HepG2 (cell line): ENCODE results near the gene EMC9. TPM values are rescaled to one million over a fixed set of nuclear protein-coding genes. Genes with fewer than 3 reads are reported as not detected.

Source experiments
- ATAC-seq: fragments of 200-7000 bp; cut with Tn5 transposase; 3 replicates; pipeline ENCODE4 v1.9.1; 2020; ENCODE audit warnings: mild to moderate bottlenecking, moderate library complexity
- BruUV-seq: library from RNA; stranded (reverse); fragments of 400-500 nt; replicated peaks from 2 replicates; lab custom pipeline; 2021; lab: Mats Ljungman, UMichigan
- CTCF ChIA-PET: fragments of 300-600 bp; formaldehyde crosslinking; extraction: SDS; loops from one replicate; lab custom pipeline; 2021; ENCODE audit warnings: low total read pairs, inconsistent platforms, low intra/inter-chr PET ratio; lab: Yijun Ruan, JAX
- POLR2A ChIA-PET: fragments of 350-600 bp; sonication (Branson Sonifier 250); formaldehyde crosslinking; loops from one replicate; lab custom pipeline; 2020; ENCODE audit warnings: antibody characterized with exemption, inconsistent platforms; lab: Yijun Ruan, JAX
- DNase-seq: peaks from one replicate; pipeline ENCODE4 v3.0.0-alpha.2; 2015; ENCODE audit warnings: low spot score
- FAIRE-seq: peaks from 3 replicates; lab custom pipeline; 2011; peaks lifted over from hg19 to GRCh38; lab: Jason Lieb, UNC
- H2AFZ ChIP-seq: one replicate; pipeline ENCODE4 v1.6.1; 2011; ENCODE audit warnings: low read length, inconsistent platforms
- H3K27ac ChIP-seq: fragments of 300-600 bp; 3 replicates; pipeline ENCODE4 v1.8.0; 2011; ENCODE audit warnings: mixed run types, mild to moderate bottlenecking, mixed read lengths, low read length, inconsistent platforms; ENCODE audit not compliant: insufficient read depth; ENCODE audit errors: extremely low read length
- H3K27me3 ChIP-seq, 2 experiments: fragments of 200-600 bp in 1 of 2; 2 replicates in 1 of 2; 3 replicates in 1 of 2; pipeline versions ENCODE4 v1.6.0 to v1.8.0; 2011; ENCODE audit warnings: low read length in 2 of 2, mild to moderate bottlenecking in 2 of 2, moderate library complexity in 2 of 2, inconsistent platforms in 1 of 2; ENCODE audit not compliant: insufficient read depth in 2 of 2, control insufficient read depth in 1 of 2
- H3K36me3 ChIP-seq, 2 experiments: fragments of 200-600 bp in 1 of 2; replicated peaks in 1 of 2; 2 replicates in 1 of 2; 3 replicates in 1 of 2; pipeline versions ENCODE4 v1.5.1 to v1.8.0; 2011; ENCODE audit warnings: low read length in 2 of 2, inconsistent platforms in 1 of 2; ENCODE audit not compliant: insufficient read depth in 2 of 2, control insufficient read depth in 1 of 2
- H3K4me1 ChIP-seq: 2 replicates; pipeline ENCODE4 v1.5.1; 2012; ENCODE audit warnings: low read length, inconsistent platforms; ENCODE audit not compliant: insufficient read depth
- H3K4me2 ChIP-seq: 2 replicates; pipeline ENCODE4 v1.6.0; 2011; ENCODE audit warnings: low read depth, low read length, inconsistent platforms
- H3K4me3 ChIP-seq, 3 experiments: fragments of 200-600 bp in 1 of 3; sonication (generic), shearing (Covaris generic) in 1 of 3; replicated peaks in 1 of 3; 2 replicates each; pipeline ENCODE4 v1.5.1; 2011 to 2016; ENCODE audit warnings: low read length in 3 of 3, inconsistent platforms in 2 of 3, low read depth in 2 of 3, mild to moderate bottlenecking in 2 of 3, control low read depth in 1 of 3, mixed read lengths in 1 of 3; ENCODE audit not compliant: insufficient read depth in 1 of 3
- H3K79me2 ChIP-seq: one replicate; pipeline ENCODE4 v1.6.1; 2011; ENCODE audit warnings: low read length, inconsistent platforms; ENCODE audit not compliant: insufficient read depth
- H3K9ac ChIP-seq: 2 replicates; pipeline ENCODE4 v1.6.0; 2011; ENCODE audit warnings: mild to moderate bottlenecking, low read depth, low read length, inconsistent platforms; ENCODE audit not compliant: insufficient read depth
- H3K9me3 ChIP-seq: 2 replicates; pipeline ENCODE4 v1.5.1; 2012; ENCODE audit warnings: mild to moderate bottlenecking, low read length
- H4K20me1 ChIP-seq: 2 replicates; pipeline ENCODE4 v1.6.0; 2011; ENCODE audit warnings: inconsistent platforms, mild to moderate bottlenecking, low read length, moderate library complexity; ENCODE audit not compliant: insufficient read depth
- AGO1 ChIP-seq: fragments of 200-400 bp; formaldehyde crosslinking; IDR thresholded peaks from 2 replicates; pipeline ENCODE4 v1.6.1; 2017; ENCODE audit warnings: mild to moderate bottlenecking, low read depth, low read length, moderate library complexity; ENCODE audit not compliant: poor library complexity, severe bottlenecking
- AGO2 ChIP-seq: fragments of 200-400 bp; formaldehyde crosslinking; optimal IDR thresholded peaks from 2 replicates; pipeline ENCODE3; 2017; ENCODE audit warnings: mild to moderate bottlenecking, low read depth, low read length, moderate library complexity
- DNMT1 ChIP-seq: sonication (generic); formaldehyde crosslinking; IDR thresholded peaks from 2 replicates; pipeline ENCODE4 v1.5.1; 2020; ENCODE audit warnings: mild to moderate bottlenecking, missing genetic modification reagents
- HCFC1 ChIP-seq: fragments of 150-350 bp; IDR thresholded peaks from 2 replicates; pipeline ENCODE4 v1.6.1; 2014; ENCODE audit warnings: low read depth, low read length
- HIVEP1 ChIP-seq: sonication (generic); formaldehyde crosslinking; IDR thresholded peaks from 2 replicates; pipeline ENCODE4 v1.4.0; 2020; ENCODE audit warnings: mild to moderate bottlenecking, missing genetic modification reagents
- KDM5B ChIP-seq: sonication (generic); formaldehyde crosslinking; IDR thresholded peaks from 2 replicates; pipeline ENCODE4 v1.4.0; 2020; ENCODE audit warnings: missing genetic modification reagents, mild to moderate bottlenecking, borderline replicate concordance
- MXD1 ChIP-seq: sonication (generic); formaldehyde crosslinking; IDR thresholded peaks from 2 replicates; pipeline ENCODE4 v1.4.0; 2020; ENCODE audit warnings: mild to moderate bottlenecking, missing genetic modification reagents
- MYC ChIP-seq: sonication (generic); formaldehyde crosslinking; IDR thresholded peaks from 2 replicates; pipeline ENCODE4 v1.9.0; 2021; ENCODE audit warnings: missing genetic modification reagents, borderline replicate concordance
- NFYC ChIP-seq: IDR thresholded peaks from 2 replicates; pipeline ENCODE4 v1.6.1; 2016; ENCODE audit warnings: missing genetic modification reagents, missing compliant biosample characterization
- PCBP1 ChIP-seq: fragments of 200-400 bp; formaldehyde crosslinking; IDR thresholded peaks from 2 replicates; pipeline ENCODE4 v1.6.1; 2017; ENCODE audit warnings: mild to moderate bottlenecking, low read depth, low read length, borderline replicate concordance
- POLR2A ChIP-seq, 2 experiments: IDR thresholded peaks; 2 replicates each; pipeline ENCODE4 v1.6.1; 2011; ENCODE audit warnings: low read depth in 2 of 2, low read length in 2 of 2, mild to moderate bottlenecking in 1 of 2, moderate library complexity in 1 of 2; ENCODE audit not compliant: insufficient read depth in 1 of 2
- RBFOX2 ChIP-seq: fragments of 200-400 bp; formaldehyde crosslinking; IDR thresholded peaks from 2 replicates; pipeline ENCODE4 v1.6.1; 2017; ENCODE audit warnings: low read depth, mild to moderate bottlenecking, low read length
- SMYD3 ChIP-seq: sonication (generic); formaldehyde crosslinking; IDR thresholded peaks from 2 replicates; pipeline ENCODE4 v1.8.1; 2023; ENCODE audit warnings: mild to moderate bottlenecking, missing genetic modification reagents
- TBL1XR1 ChIP-seq: fragments of 150-350 bp; IDR thresholded peaks from 2 replicates; pipeline ENCODE4 v1.6.1; 2014; ENCODE audit warnings: borderline replicate concordance, low read length; ENCODE audit not compliant: partially characterized antibody
- TEAD2 ChIP-seq: sonication (generic); formaldehyde crosslinking; IDR thresholded peaks from 2 replicates; pipeline ENCODE4 v1.9.0; 2021; ENCODE audit warnings: missing genetic modification reagents
- TRIM24 ChIP-seq: sonication (generic); formaldehyde crosslinking; IDR thresholded peaks from 2 replicates; pipeline ENCODE4 v1.8.0; 2022; ENCODE audit warnings: mild to moderate bottlenecking, missing genetic modification reagents
- ZBTB4 ChIP-seq: sonication (generic); formaldehyde crosslinking; IDR thresholded peaks from 2 replicates; pipeline ENCODE4 v1.4.0; 2020; ENCODE audit warnings: missing genetic modification reagents, mild to moderate bottlenecking, borderline replicate concordance
- ZKSCAN8 ChIP-seq: IDR thresholded peaks from 2 replicates; pipeline ENCODE4 v1.6.1; 2016; ENCODE audit warnings: borderline replicate concordance, missing genetic modification reagents, missing compliant biosample characterization
- ZMYM3 ChIP-seq: sonication (generic); formaldehyde crosslinking; IDR thresholded peaks from 2 replicates; pipeline ENCODE4 v1.5.1; 2020; ENCODE audit warnings: mild to moderate bottlenecking, missing genetic modification reagents
- ZNF572 ChIP-seq: sonication (generic); formaldehyde crosslinking; IDR thresholded peaks from 2 replicates; pipeline ENCODE4 v1.5.1; 2020; ENCODE audit warnings: mild to moderate bottlenecking, missing genetic modification reagents
- ZNF781 ChIP-seq: sonication (generic); formaldehyde crosslinking; IDR thresholded peaks from 2 replicates; pipeline ENCODE4 v1.5.1; 2020; ENCODE audit warnings: borderline replicate concordance, mild to moderate bottlenecking, missing genetic modification reagents; ENCODE audit errors: not compliant biosample characterization
- WGBS: methylation state at CpG from one replicate; pipeline ENCODE4 v1.1.6; 2017; ENCODE audit warnings: low lambda C conversion rate; 5-methylcytosine and 5-hydroxymethylcytosine counted together
- in situ Hi-C: cut with HindIII; loops from 2 replicates; pipeline ENCODE4 v1.10.0; 2017; ENCODE audit warnings: low pct_unique_long_range_greater_than_20kb; ENCODE audit not compliant: extremely low pct_ligation_motif_present
- intact Hi-C: fragments of 100-400 bp; cut with micrococcal nuclease; formaldehyde crosslinking; loops from one replicate; pipeline ENCODE4 v1.10.0; 2022; ENCODE audit not compliant: unreplicated experiment
- polyA plus RNA-seq, 8 experiments: library from polyadenylated mRNA; depleted of rRNA in 3 of 8; stranded (reverse) in 7 of 8; unstranded in 1 of 8; fragments of >200 nt; fragmentation: Illumina TruSeq in 4 of 8; extraction: Trizol in 4 of 8; gene quantifications; 2 replicates each; pipeline versions ENCODE4 v1.2.1 to v1.2.3, GENCODE V29; 2011 to 2016; ENCODE audit warnings: low read depth in 4 of 8, missing spikeins in 1 of 8, mixed read lengths in 1 of 8; ENCODE audit not compliant: insufficient read depth in 1 of 8
- total RNA-seq, 5 experiments: library from RNA; depleted of rRNA; stranded (reverse); fragments of >200 nt; fragmentation: Illumina TruSeq; extraction: Trizol; gene quantifications; 2 replicates each; pipeline ENCODE4 v1.2.3, GENCODE V29; 2016; ENCODE audit warnings: low read depth in 1 of 5

The EMC9 gene
- total and polyA plus RNA-seq, 2 of the 13 experiments (the other 11 are each of a cell fraction or from before 2014, with no cell fraction given): 60.5 to 78.7 TPM

GRCh38 chr14:24171422-24172260 lies 30.2 kb upstream of the EMC9 start, which contains the start of gene REC8:
Gene REC8, plus strand, starts transcription at chr14:24172080. Its CDS starts 473 bp downstream, at chr14:24172553.
- in situ Hi-C loops (no loop called here), intact Hi-C loops (no loop called here)
- ChIA-PET POLR2A (interaction anchor here (0.7 to 3.3 kb wide), 6 partner anchors 10 to 70 kb away, joined by 3 to 13 read pairs (median 8); partner anchors contain the start of genes DCAF11, IRF9, NRL and PSME1), CTCF (no interaction called here)
- H3K4me3 ChIP-seq: no peak within 1 kb of the TSS
- no peak within 1 kb of the TSS for H3K9ac ChIP-seq
- H3K79me2 ChIP-seq: no peaks in the 10 kb centered on the region
- ATAC-seq (peak; percentile 15), FAIRE-seq (no peak), DNase-seq (no peak)
- H3K36me3 ChIP-seq: peaks cover 2 to 3% of the 10 kb centered on the region in 2 experiments; a peak in 4 of 5 replicates
- no peak within 1 kb of the TSS for H3K27ac ChIP-seq
- no peaks in the 10 kb centered on the region for H3K9me3 ChIP-seq
- no peak within 1 kb of the TSS for H3K4me2 ChIP-seq
- WGBS: 94% methylated on average over 63 of the region's 63 CpGs
- no peaks in the 10 kb centered on the region for H3K4me1 ChIP-seq
- no TSS peak for BruUV-seq
- no peaks in the 10 kb centered on the region for H4K20me1 ChIP-seq
- H2AFZ ChIP-seq: no peak within 1 kb of the TSS
- H3K27me3 ChIP-seq: no peaks in the 10 kb centered on the region
- peak; percentile 44; the same call in 1 of the 2 replicates for TF ChIP-seq HIVEP1 (CRISPR knock-in tag)
- TF ChIP-seq AGO1: peak; percentile 66
- no peak for TF ChIP-seq ZKSCAN8
- TF ChIP-seq TEAD2 (CRISPR knock-in tag): no peak
- peak; percentile 95 for TF ChIP-seq AGO2
- TF ChIP-seq KDM5B: 0 out of 2 replicates have a peak, but pooled peaks have one; percentile 33
- TF ChIP-seq ZNF781: no peak
- no peak for TF ChIP-seq MYC (CRISPR knock-in tag)
- peak; percentile 50; the same call in 1 of the 2 replicates for TF ChIP-seq ZNF572
- no peak for TF ChIP-seq TRIM24
- peak in 1 of 2 experiments; percentile 16; a peak in 1 of 4 replicates for TF ChIP-seq POLR2A (IDR thresholded peaks at IDR 0.05; ENCODE audit: insufficient read depth in 1 of 2, low read depth in 2 of 2, low read length in 2 of 2)
- TF ChIP-seq PCBP1: peak; percentile 48; the same call in 1 of the 2 replicates
- TF ChIP-seq ZBTB4: no peak
- 0 out of 2 replicates have a peak, but pooled peaks have one; percentile 33 for TF ChIP-seq MXD1 (CRISPR knock-in tag)
- TF ChIP-seq RBFOX2: peak; percentile 64
- TF ChIP-seq TBL1XR1: no peak
- no peak for TF ChIP-seq SMYD3 (CRISPR knock-in tag)
- no peak for TF ChIP-seq HCFC1
- TF ChIP-seq ZMYM3 (CRISPR knock-in tag): no peak
- TF ChIP-seq DNMT1 (CRISPR knock-in tag): 0 out of 2 replicates have a peak, but pooled peaks have one; percentile 24
- no peak for TF ChIP-seq NFYC (CRISPR knock-in tag)
